KMS-11 (cell line): Measurements from ENCODE around the gene TFPT.

ENCODE experiments used
- H2AFZ ChIP-seq: fragments of 200-600 bp; sonication (generic); 2 replicates; pipeline ENCODE4 v1.6.1; 2016; ENCODE audit warnings: antibody characterized with exemption, mixed run types, low read depth
- H3K27ac ChIP-seq: fragments of 200-600 bp; sonication (generic); 2 replicates; pipeline ENCODE4 v1.6.1; 2016; ENCODE audit warnings: mild to moderate bottlenecking, mixed run types
- H3K27me3 ChIP-seq: fragments of 200-600 bp; sonication (generic); 2 replicates; pipeline ENCODE4 v1.6.1; 2017; ENCODE audit warnings: mild to moderate bottlenecking, low read depth, mixed run types, moderate library complexity; ENCODE audit not compliant: insufficient read depth
- H3K36me3 ChIP-seq: fragments of 200-600 bp; sonication (generic); 2 replicates; pipeline ENCODE4 v1.6.1; 2017; ENCODE audit warnings: mild to moderate bottlenecking, mixed run types; ENCODE audit not compliant: insufficient read depth
- H3K4me1 ChIP-seq: fragments of 200-600 bp; sonication (generic); 2 replicates; pipeline ENCODE4 v1.6.1; 2016; ENCODE audit warnings: mild to moderate bottlenecking, low read depth, mixed run types; ENCODE audit not compliant: poor library complexity, severe bottlenecking
- H3K4me2 ChIP-seq: fragments of 200-600 bp; sonication (generic); 2 replicates; pipeline ENCODE4 v1.7.0; 2016; ENCODE audit warnings: mild to moderate bottlenecking, mixed run types
- H3K4me3 ChIP-seq: fragments of 200-600 bp; sonication (generic); IDR thresholded peaks from 2 replicates; pipeline ENCODE4 v1.6.1; 2017; ENCODE audit warnings: low read depth, low read length, mixed read lengths; ENCODE audit not compliant: insufficient read depth
- H3K79me2 ChIP-seq: fragments of 200-600 bp; sonication (generic); 2 replicates; pipeline ENCODE4 v1.6.1; 2016; ENCODE audit warnings: low read depth, mixed run types; ENCODE audit not compliant: insufficient read depth
- H3K9ac ChIP-seq: fragments of 200-600 bp; sonication (generic); 2 replicates; pipeline ENCODE4 v1.6.1; 2016; ENCODE audit warnings: mild to moderate bottlenecking, mixed run types
- H4K20me1 ChIP-seq: fragments of 200-600 bp; sonication (generic); 2 replicates; pipeline ENCODE4 v1.6.1; 2016; ENCODE audit warnings: mild to moderate bottlenecking, mixed run types; ENCODE audit not compliant: insufficient read depth
- TF ChIP-seq, protein P1 (sequence below): fragments of 200-600 bp; sonication (generic); conservative IDR thresholded peaks from 2 replicates; pipeline ENCODE4 v1.6.1; 2017; ENCODE audit warnings: low read depth, mild to moderate bottlenecking, antibody characterized with exemption, low read length, moderate library complexity, mixed read lengths

Gene TFPT

DNA sequence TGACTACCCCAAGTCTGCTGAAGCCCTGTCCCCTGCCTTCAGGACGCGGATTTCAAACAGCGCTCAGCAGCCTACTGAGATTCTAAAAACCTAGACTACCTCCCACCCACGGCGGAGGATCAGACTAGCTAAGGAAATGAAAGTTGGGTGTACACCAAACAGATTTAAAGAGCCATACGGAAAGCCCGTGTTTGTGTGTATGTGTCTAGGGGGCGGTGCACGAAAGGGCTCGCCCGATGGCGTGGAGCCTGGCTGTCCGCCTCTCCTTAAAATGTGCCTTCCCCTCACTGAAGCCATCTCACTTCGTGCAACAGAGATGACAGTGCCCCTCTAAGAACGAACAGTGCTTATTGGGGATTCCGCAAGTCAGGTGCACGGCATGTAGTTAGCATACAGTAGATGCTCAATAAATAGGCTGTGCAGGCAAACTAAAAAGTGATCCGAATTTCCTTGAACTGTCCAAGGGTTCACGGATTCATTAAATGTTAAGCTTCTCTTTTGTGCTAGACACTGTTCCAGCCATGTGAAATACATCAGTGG lies 43.4 kb upstream of the TFPT start:
- Histone ChIP-seq H3K36me3 (no peaks in the 10 kb centered on the region), H3K4me1 (peaks cover 37% of the 10 kb centered on the region), H3K27me3 (no peaks in the 10 kb centered on the region; the same call in 1 of the 2 replicates), H3K27ac (peak overlapping the region; percentile 57), H3K4me3 (no peak overlapping the region), H3K79me2 (peaks cover 13% of the 10 kb centered on the region; the same call in 1 of the 2 replicates), H4K20me1 (no peaks in the 10 kb centered on the region), H3K9ac (peak overlapping the region; percentile 28), H3K4me2 (peak overlapping the region; percentile 97), H2AFZ (peak overlapping the region; percentile 32; the same call in 1 of the 2 replicates)
- TF ChIP-seq, protein P1, sequence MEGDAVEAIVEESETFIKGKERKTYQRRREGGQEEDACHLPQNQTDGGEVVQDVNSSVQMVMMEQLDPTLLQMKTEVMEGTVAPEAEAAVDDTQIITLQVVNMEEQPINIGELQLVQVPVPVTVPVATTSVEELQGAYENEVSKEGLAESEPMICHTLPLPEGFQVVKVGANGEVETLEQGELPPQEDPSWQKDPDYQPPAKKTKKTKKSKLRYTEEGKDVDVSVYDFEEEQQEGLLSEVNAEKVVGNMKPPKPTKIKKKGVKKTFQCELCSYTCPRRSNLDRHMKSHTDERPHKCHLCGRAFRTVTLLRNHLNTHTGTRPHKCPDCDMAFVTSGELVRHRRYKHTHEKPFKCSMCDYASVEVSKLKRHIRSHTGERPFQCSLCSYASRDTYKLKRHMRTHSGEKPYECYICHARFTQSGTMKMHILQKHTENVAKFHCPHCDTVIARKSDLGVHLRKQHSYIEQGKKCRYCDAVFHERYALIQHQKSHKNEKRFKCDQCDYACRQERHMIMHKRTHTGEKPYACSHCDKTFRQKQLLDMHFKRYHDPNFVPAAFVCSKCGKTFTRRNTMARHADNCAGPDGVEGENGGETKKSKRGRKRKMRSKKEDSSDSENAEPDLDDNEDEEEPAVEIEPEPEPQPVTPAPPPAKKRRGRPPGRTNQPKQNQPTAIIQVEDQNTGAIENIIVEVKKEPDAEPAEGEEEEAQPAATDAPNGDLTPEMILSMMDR, result no peak

DNA sequence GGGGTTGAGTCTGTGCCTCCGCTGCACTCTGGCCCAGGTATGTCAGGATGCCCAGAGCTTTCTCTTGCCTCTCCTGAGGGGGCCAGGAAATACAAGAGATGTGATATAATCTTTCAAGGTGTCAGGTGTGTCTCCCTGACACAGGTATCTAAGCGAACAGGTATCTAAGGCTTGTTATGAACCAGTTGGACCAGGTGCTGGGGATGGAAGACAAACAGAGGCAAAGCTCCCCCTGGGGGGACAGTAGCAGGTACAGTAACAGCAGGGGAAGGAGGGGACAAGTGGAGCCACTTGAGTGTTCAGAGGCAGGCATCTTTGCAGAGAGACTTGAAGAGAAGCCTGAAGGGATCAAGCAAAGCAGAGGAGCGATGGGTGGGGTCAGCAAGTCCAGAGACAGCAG lies 41.5 kb upstream of the TFPT start:
- H3K4me3 ChIP-seq, result no peak overlapping the region
- H3K36me3 ChIP-seq, result 0 out of 2 replicates have a peak, but pooled peaks cover 3% of the 10 kb centered on the region
- no peaks in the 10 kb centered on the region for H4K20me1 ChIP-seq
- H3K27me3 ChIP-seq, result no peaks in the 10 kb centered on the region
- TF ChIP-seq, protein P1, result no peak
- peaks cover 31% of the 10 kb centered on the region for H3K4me1 ChIP-seq
- H3K27ac ChIP-seq, result no peak overlapping the region
- no peak overlapping the region for H2AFZ ChIP-seq
- no peak overlapping the region for H3K9ac ChIP-seq
- H3K79me2 ChIP-seq, result peaks cover 13% of the 10 kb centered on the region; the same call in 1 of the 2 replicates
- H3K4me2 ChIP-seq, result no peak overlapping the region

DNA sequence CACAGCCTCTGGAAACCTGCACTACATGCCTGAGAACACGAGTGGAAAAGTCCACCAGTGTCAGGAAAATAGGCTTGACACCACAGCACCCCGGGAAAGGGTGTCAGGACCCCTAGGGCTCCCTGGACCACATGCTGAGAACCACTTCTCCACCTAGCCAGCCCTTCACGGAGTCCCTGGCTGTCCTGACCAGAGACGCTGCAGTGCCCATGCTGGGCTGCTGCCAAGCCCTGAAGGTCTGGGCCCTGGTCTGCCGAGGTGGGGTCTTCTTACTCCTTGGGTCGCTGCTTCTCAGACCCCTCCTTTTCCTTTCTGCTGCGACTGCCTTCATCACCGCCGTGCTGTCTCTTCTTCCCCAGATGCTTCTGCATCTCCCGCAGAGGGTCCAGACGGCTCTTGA lies 41.0 kb upstream of the TFPT start:
- no peak overlapping the region for H3K9ac ChIP-seq
- TF ChIP-seq, protein P1, result no peak
- H4K20me1 ChIP-seq, result no peaks in the 10 kb centered on the region

DNA sequence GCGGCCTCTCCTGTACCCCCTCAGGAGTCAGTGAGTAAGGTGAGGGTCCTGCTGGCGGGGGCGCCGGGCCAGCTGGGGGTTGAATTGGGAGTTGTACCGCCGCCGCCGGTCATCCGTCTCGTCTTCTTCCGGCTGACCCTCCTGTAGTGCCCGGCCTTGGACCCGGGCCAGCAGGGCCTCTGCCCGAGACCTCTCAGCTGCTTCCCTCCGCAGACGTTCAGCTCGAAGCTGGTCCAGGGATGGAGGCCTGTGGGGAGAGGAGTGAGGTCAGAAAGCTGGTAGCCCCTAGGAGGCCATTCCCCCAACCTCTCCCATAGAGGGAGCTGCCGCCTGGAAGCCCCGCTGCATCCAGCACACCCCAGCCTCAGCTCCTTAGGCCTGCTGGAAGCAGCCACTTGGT lies 40.2 kb upstream of the TFPT start:
- Histone ChIP-seq H3K27ac (no peak overlapping the region), H3K27me3 (no peaks in the 10 kb centered on the region), H4K20me1 (no peaks in the 10 kb centered on the region), H2AFZ (no peak overlapping the region), H3K9ac (no peak overlapping the region), H3K4me1 (peaks cover 19% of the 10 kb centered on the region), H3K4me2 (no peak overlapping the region), H3K4me3 (no peak overlapping the region), H3K79me2 (peaks cover 13% of the 10 kb centered on the region; the same call in 1 of the 2 replicates), H3K36me3 (0 out of 2 replicates have a peak, but pooled peaks cover 3% of the 10 kb centered on the region)
- TF ChIP-seq, protein P1, result no peak

More for the DNA sequence above, 41.0 kb upstream of the TFPT start:
- Histone ChIP-seq H3K27me3 (no peaks in the 10 kb centered on the region), H3K27ac (no peak overlapping the region), H3K79me2 (peaks cover 13% of the 10 kb centered on the region; the same call in 1 of the 2 replicates), H3K4me1 (peaks cover 27% of the 10 kb centered on the region), H3K36me3 (0 out of 2 replicates have a peak, but pooled peaks cover 3% of the 10 kb centered on the region), H3K4me3 (no peak overlapping the region), H2AFZ (no peak overlapping the region), H3K4me2 (no peak overlapping the region)
